ENCODE data around the gene DUSP19. TPM values are rescaled to one million over a fixed set of nuclear protein-coding genes. Genes with fewer than 3 reads are reported as not detected.

DUSP19 gene
- total RNA-seq, 1 experiment from 2014 or later = 3.6 TPM

DNA sequence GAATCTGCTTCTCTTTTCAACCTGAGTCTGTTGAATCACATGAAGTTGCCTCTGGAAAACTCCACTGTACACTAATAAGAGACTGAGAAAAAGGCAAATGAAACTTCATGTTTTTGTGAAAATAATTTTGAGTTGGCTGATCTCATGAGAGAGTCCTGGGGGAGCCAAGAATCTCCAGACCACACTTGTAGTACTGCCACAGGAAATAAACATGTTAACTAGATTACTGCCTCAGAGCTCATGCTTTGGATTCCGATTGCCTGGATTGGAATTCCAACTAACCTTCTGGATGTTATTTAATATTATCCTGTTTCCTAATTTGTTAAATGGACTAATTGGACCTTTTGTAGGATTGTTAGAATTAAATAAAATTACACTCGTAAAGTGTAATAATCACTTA lies 70.9 kb downstream of the DUSP19 start:
- H3K27ac Mint-ChIP-seq (ENCODE audit: unreplicated experiment) = no peak overlapping the region
- Histone ChIP-seq H3K4me1 (no peaks in the 10 kb centered on the region), H3K9me3 (no peaks in the 10 kb centered on the region), H3K4me3 (ENCODE audit: low read depth, low read length) (no peak overlapping the region), H3K27me3 (replicated peaks; ENCODE audit: control insufficient read depth, insufficient read depth, low read length) (no peaks in the 10 kb centered on the region), H3K36me3 (ENCODE audit: control insufficient read depth, insufficient read depth, low read length) (peaks cover 3% of the 10 kb centered on the region)
- no peaks in the 10 kb centered on the region for H3K4me1 Mint-ChIP-seq (ENCODE audit: low read depth, unreplicated experiment)
- H3K9me3 Mint-ChIP-seq (ENCODE audit: unreplicated experiment) = no peaks in the 10 kb centered on the region
- ChIA-PET POLR2A (no interaction called here), CTCF (no interaction called here)
- no peaks in the 10 kb centered on the region for H3K27me3 Mint-ChIP-seq (ENCODE audit: insufficient read depth, unreplicated experiment)
- BruUV-seq (replicated peaks) = no TSS peak
- no peak for TF ChIP-seq CTCF (IDR thresholded peaks at IDR 0.05; ENCODE audit: insufficient read depth in 1 of 2, low read depth in 1 of 2, low read length in 1 of 2, severe bottlenecking in 1 of 2, unreplicated experiment in 1 of 2)
- DNase-seq = no peak
- intact Hi-C loops (cut with micrococcal nuclease; ENCODE audit: unreplicated experiment) = no loop called here
- H3K36me3 Mint-ChIP-seq (ENCODE audit: insufficient read depth, unreplicated experiment) = peaks cover 52% of the 10 kb centered on the region
- H3K4me3 Mint-ChIP-seq (ENCODE audit: unreplicated experiment) = no peak overlapping the region

Other genes starting within 250 kb of the DUSP19 start
- 0.16 TPM in 1 of 2 replicates, not detected in the other for gene FRZB, start 212.1 kb upstream of the DUSP19 start, total RNA-seq (2022)
- 154 and 162 TPM in 2 replicates for gene NCKAP1, start 40.3 kb upstream of the DUSP19 start, total RNA-seq (2022)
- gene NUP35, start 45.7 kb downstream of the DUSP19 start, total RNA-seq (2022) = 34.7 and 36.1 TPM in 2 replicates